ENCODE data around the gene MYO1C.
A peak's percentile ranks its signal among the peaks of the same experiment; 100 is the strongest.
"Not testable (repeated sequence)": the region's sequence is repeated elsewhere in the genome, so short reads cannot be mapped to it uniquely, and the experiment has no call there.

Gene MYO1C

GRCh38 chr17:1467898-1468492, 24.5 kb downstream of the MYO1C start:
- no peak for DNase-seq (ENCODE audit: low read depth in 3 of 3)

DNA sequence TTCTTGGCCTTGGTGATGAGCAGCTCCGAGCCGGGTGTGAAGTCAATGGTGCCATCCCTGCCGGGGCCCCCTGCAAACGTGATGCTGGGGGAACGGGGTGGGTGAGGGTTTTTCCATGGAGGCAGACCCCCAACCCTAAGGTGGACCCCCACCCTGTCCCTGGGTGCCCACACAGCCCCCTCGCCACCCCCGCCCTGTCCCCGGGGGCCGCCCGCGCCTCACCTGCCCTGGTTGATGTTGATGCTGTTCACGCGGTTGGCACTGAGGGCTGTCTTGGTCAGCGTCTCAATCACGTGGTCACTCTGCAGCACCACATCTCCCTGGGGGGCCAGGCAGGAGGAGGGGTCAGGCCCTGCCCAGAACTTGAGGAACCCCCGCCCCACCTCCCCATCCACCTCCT, 25.2 kb downstream of the MYO1C start:
- no peak for DNase-seq (ENCODE audit: low read depth in 3 of 3)

DNA sequence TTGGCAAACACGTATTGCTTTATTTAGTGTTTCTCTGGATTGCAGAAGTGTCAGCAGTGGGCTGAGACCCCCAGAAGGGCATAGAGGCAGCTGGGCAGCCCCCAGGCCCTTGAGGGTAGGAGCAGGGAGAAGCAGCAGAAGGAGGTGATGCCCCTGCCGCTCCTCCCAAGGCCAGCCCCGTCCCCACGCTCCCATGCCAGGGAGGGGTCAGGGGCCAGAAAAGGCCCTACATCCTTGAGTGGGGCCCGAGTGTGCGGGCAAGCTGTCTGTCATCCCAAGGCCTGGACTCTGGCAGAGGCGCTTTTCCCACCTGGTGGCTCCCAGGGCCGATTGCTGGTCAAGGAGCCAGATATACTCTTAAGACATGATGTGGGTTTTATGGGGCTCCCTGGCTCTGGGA, 28.3 kb downstream of the MYO1C start:
- no peak for DNase-seq (ENCODE audit: low read depth in 3 of 3)

- no peak for DNase-seq (ENCODE audit: low read depth in 3 of 3)
Measured at GRCh38 chr17:1462164-1463112, 30.0 kb downstream of the MYO1C start.

DNA sequence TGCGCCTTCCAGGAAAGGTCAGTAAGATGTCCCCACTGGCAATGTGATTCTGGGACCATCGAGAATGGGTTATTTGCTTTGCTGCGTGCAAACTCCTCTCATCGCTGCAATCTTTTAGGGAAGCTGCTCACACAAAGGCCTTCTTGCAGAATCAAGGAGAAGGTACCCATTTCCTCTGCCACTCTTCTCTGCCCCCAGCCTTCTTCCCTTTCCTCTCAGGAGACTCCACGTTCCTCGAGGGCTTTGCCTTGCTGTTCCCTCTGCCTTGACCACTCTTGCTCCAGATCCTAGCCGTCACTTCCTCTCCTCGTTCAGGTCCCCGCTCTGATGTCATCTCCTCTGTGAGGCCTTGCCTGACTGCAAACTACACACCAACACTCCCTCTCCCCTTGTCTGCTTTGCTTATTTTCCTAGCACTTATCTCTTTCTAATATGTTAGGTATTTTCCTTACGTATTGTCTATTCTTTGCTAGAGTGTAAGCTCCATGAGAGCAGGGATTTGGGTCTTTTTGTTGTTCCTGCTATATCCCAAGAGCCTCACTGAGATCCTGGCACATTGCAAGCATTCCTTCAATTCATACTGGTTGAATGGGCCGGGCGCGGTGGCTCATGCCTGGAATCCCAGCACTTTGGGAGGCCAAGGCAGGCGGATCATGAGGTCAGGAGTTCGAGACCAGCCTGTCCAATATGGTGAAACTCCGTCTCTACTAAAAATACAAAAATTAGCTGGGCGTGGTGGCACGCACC, 31.1 kb downstream of the MYO1C start:
- DNase-seq (ENCODE audit: low read depth in 3 of 3), result no peak

- no peak for DNase-seq (ENCODE audit: low read depth in 3 of 3)
Measured at GRCh38 chr17:1460233-1460632, 32.3 kb downstream of the MYO1C start.

DNA sequence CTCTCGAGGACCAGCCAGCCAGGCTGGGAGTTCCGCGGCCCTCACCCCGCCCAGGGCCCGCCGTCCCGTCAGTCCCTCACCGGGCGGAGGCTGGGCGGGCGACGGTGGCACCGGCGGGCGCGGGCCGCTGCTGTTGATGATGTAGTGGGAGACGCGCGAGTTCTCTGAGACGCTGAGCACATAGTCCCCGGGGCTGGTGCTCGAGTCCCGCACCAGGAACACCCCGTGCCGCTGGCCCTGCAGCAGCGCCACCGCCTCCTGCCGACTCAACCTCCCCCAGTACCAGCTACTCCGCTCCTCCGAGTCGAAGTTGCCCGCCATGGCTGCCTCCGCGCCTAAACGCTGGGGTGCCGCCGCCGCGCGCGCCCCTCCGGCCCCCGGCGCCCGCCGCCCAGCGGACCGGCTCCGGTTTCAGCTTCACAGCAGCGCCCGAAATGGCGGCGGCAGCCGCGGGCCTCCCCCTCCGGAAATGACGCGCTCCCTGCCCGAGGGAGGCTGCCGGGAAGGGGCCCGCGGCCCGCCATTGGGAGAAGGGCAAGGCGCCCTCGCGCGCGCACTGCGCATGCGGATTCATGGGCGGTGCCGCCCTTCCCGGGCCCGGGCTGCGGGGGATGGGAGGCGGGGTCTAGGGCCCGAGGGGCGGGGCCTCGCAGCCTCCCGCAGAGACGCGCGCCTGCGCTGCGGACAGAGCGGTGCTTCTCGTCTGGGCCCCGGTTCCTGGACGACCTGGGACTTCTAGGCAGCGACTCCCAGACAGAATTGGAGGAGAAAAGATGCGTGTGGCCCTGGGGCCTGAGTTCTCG, 36.5 kb downstream of the MYO1C start, which contains the start of gene CRK:
Gene CRK, minus strand, starts transcription at position 436 of the 803 bp plus-strand sequence. Its CDS starts 115 bp downstream, at position 321.
- DNase-seq (ENCODE audit: low read depth in 3 of 3), result peak; percentile 97 to 98 (median 97)

DNA sequence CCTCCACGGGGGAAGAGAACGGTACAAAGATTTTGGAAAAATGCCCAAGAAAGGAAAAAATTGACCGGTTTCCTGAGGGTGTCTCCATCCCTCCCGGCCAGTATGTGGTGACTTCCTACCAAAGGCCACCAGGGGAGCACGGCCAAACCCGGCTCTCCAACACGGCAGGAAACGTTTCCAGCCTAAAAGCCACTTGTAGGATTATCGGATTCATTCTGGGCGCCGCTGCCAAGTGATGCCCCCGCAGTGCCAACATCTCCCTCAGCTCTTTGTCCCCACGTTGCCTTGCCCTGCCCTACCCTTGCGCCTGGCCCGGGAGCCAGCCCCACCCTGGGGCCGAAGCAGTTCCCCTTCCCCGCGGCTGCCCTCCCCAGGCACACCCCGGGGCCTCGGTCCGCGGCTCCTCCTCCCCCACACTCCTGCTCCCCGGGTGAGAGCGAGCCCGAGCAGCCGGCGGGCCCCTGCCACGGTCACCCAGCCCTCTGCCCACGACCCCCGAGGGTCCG, 37.1 kb downstream of the MYO1C start:
- peak in 1 of 3 experiments; percentile 30 for DNase-seq (ENCODE audit: low read depth in 3 of 3)

DNA sequence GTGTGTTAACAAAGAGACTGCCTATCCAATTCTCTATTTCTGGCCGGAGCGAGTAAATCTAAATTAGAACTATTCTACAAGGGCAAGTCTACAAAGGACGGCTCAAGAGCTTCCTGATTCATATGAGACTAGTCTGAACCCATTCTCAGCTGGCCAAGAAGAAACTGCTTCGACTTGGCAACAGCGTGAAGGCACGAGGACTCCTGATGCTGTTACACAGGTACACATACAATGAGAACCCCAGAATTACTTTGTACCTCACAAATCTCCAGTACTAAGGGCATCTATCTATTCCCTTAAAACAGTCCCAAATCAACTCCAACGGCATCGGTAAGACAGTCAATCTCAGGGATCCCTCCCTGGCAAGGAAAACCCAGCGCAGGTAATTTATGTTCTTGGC, 37.9 kb downstream of the MYO1C start:
- DNase-seq (ENCODE audit: low read depth in 3 of 3), result no peak

DNA sequence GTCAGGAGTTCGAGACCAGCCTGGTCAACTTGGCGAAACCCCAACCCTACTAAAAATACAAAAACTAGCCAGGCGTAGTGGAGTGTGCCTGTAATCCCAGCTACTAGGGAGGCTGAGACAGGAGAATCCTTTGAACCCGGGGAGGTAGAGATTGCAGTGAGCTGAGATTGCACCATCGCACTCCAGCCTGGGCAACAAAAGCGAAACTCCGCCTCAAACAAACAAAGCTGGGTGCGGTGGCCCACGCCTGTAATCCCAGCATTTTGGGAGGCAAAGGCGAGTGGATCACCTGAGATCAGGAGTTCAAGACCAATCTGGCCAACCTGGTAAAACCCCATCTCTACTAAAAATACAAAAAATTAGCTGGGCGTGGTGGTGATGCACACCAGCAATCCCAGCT, 38.8 kb downstream of the MYO1C start:
- not testable (repeated sequence) for DNase-seq (ENCODE audit: low read depth in 3 of 3)

GRCh38 chr17:1452836-1453235, 39.6 kb downstream of the MYO1C start:
- DNase-seq (ENCODE audit: low read depth in 3 of 3), result no peak

DNA sequence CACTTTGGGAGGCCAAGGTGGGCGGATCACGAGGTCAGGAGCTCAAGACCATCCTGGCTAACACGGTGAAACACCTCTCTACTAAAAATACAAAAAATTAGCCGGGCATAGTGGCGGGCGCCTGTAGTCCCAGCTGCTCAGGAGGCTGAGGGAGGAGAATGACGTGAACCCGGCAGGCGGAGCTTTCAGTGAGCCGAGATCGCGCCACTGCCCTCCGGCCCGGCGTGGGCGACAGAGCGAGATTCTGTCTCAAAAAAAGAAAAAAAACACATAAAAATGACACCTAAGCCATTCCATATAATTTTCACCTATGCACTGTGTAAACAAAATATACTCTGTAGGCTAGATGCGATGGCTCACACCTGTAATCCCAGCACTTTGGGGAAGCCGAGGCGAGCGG, 42.2 kb downstream of the MYO1C start:
- DNase-seq (ENCODE audit: low read depth in 3 of 3), result not testable (repeated sequence)

DNA sequence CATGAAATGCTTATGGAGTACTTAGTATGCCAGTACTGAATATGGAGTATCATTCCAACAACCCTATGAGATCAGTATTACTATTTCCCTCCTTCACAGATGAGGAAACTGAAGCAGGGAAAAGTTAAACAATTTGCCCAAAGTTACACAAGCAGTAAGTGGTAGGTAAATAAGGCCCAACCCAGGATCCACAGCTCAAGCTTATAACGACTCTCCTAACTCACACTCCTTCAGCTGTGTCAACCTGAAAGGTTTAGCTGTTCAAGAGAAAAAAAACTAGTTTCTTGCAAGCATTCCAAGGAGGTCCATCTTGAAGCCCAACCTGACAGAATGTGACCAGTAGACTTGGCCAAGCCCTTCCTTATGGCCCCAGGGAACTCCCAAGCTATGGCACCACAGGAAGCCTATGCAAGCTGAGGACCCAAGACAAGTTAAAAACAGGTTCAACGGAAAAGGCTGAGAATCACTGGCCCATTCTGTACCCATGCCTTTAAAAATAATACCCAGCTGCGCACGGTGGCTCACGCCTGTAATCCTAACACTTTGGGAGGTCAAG, 43.0 kb downstream of the MYO1C start:
- DNase-seq (ENCODE audit: low read depth in 3 of 3), result no peak

DNA sequence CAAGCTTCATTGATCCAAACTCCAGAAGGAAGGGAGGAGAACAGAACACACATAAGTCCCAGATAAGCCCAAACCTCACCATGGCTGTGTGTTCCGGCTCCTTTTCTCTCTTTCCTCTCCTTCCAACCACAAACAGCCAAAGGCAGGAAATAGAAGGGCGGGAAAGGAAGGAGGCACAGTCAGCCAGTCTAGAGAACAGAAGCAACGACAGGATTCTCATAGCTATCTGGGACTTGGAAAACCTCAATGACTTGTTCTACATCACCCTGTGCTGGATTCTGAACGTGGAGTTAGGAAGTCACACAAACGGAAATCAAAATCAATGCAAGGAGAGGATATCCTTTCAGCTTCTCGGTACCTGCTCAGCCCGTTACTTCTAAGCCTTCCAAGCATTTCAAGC, 45.4 kb downstream of the MYO1C start:
- no peak for DNase-seq (ENCODE audit: low read depth in 3 of 3)

DNA sequence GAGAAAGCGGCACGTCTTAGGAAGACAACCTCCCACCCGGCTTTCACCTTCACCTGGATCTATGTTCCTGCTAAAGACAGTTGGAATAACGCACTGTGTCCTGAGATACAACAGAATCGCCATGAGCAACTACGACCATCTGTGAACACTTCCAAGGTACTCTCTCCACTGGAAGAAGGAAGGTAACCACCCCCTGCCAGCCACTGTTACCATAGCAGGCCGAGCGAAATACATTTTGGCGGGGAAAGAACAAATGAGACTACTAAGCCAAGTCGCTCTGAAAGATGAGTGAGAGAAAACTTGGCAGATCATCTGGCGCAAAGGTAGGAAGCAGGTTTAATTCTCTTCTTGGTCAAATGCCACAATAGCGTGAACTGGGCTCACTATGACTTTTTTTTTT, 46.3 kb downstream of the MYO1C start:
- DNase-seq (ENCODE audit: low read depth in 3 of 3), result no peak

DNA sequence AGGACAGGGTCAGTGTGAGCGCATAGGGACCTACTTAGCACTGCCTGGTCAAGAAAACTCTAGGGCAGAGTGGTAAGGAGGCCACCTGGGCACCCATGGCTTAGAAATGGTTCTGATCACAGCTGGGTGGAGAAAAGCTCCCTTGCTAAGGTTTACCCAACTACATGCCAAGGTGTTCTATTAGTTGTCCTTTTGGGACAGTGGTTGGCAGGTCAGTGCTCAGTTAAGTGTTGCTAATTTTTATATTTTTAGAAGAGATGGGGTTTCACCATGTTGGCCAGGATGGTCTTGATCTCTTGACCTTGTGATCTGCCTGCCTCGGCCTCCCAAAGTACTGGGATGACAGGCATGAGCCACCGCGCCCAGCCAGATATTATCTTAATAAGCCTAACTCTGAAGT, 46.8 kb downstream of the MYO1C start:
- not testable (repeated sequence) for DNase-seq (ENCODE audit: low read depth in 3 of 3)

DNA sequence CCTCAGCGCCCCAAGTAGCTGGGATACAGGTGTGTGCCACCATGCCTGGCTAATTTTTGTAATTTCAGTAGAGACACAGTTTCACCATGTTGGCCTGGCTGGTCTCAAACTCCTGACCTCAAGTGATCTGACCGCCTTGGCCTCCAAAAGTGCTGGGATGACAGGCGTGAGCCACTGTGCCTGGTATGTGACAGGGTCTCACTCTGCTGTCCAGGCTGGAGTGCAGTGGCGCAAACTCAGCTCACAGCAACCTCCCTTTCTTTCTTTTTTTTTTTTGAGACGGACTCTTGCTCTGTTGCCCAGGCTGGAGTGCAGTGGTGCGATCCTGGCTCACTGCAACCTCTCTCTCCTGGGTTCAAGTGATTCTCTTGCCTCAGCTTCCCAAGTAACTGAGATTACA, 49.8 kb downstream of the MYO1C start:
- DNase-seq (ENCODE audit: low read depth in 3 of 3), result not testable (repeated sequence)

DNA sequence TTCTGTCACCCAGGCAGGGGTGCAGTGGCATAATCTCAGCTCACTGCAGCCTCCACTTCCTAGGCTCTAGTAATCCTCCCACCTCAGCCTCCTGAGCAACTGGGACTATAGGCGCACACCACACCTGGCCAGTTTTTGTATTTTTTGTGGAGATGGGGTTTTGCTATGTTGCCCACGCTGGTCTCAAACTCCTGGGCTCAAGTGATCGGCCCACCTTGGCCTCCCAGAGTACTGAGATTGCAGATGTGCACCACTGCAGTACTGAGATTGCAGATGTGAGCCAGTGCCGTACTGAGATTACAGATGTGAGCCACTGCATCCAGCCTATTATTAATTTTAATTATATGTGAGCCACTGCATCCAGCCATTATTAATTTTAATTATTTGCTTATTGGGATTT, 50.3 kb downstream of the MYO1C start:
- no peak for DNase-seq (ENCODE audit: low read depth in 3 of 3)

GRCh38 chr17:1440921-1441320, 51.6 kb downstream of the MYO1C start:
- no peak for DNase-seq (ENCODE audit: low read depth in 3 of 3)

DNA sequence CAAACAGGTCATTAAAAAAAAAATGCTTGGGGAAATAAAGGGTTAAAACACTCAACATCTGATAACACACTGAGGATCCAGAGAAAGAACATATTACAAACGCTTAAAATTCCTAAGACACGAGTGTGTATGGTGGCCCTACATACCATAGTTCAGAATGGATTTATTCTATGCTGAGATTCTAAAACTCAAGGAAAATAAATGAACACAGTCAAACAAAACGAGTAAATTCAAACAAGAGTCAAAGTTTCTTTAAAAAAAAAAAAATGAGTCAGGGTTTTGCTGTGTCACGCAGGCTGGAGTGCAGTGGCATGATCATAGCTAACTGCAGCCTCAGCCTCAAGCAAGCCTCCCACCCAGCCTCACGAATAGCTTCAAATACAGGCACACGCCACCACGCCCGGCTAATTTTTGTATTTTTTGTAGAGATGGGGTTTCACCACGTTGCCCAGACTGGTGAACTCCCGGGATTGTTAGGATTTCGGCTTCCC, 53.8 kb downstream of the MYO1C start:
- DNase-seq (ENCODE audit: low read depth in 3 of 3), result no peak

- DNase-seq (ENCODE audit: low read depth in 3 of 3), result no peak
Measured at GRCh38 chr17:1435326-1435725, 57.2 kb downstream of the MYO1C start.
